GM19455 (cell line): ENCODE data around the gene MCC.

Experiments
- ATAC-seq: cut with Tn5 transposase; IDR thresholded peaks from one replicate; pipeline ENCODE4 v1.9.1; 2021; ENCODE audit not compliant: unreplicated experiment

MCC gene

DNA sequence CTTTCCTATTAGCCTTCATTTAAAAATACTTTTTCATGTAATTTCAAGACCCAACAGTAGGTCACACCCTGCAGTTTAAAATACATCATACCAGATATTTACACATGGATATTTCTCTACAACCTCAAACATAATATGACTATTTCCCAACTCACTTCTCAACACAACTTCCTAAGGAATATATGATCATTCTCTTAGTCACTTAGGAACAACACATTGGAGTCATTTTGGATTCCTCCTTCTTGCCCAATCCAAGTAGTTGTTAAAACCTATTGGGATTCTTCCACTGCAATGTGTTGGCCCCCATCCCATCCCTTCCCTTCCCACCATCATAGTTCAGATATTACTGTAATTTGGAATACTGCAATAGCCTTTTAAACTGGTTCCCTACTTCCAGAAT, 366.2 kb downstream of the MCC start:
- ATAC-seq = no peak

- ATAC-seq = no peak
Measured at GRCh38 chr5:113119246-113119924, 368.9 kb downstream of the MCC start.

- ATAC-seq = no peak
Measured at GRCh38 chr5:113118765-113119164, 369.5 kb downstream of the MCC start.

DNA sequence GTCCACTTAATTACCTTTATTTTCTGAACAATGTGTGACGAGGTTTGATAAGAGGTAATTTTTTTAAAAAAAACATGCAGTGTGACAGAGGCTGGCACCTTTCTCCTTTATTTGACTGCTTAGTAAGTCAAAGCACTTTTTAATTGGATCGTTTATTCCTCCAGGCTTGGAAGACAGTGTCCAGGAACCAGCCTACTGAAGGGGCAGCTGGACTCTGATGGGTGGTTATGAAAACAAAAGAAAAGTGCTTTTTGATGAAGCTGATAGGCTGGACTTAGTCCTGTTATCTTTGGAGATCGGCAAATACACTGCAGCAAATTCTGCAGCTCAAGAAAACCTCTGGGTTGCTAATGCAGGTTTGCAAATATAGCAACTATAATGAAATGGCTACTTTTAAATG, 370.0 kb downstream of the MCC start:
- no peak for ATAC-seq

DNA sequence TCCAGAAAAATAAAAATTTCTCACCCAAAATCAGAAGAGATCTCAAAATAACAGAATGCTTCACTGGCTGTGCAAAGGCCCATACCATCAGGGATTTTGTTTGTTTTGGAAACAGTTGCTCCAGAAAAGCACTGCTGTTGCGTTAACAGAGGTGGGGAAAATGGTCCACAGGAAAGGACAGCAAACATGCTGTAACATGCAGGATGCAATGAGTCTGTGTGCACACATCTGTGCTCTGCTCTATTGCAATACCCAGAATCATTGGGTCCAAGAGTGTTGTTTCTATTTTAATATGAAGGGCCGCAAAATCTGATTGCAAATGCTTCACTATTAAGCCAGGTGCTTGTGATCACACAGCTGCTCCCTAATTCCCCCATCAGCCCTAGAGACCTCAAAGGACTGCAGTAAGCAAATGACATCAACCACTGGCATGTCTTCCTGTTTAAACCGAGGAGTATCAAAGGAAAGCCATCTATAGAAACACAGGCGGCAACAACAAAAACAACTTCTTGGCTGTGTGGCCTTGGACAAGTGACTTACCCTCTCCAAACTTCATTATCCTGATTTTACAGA, 370.6 kb downstream of the MCC start:
- ATAC-seq = no peak

DNA sequence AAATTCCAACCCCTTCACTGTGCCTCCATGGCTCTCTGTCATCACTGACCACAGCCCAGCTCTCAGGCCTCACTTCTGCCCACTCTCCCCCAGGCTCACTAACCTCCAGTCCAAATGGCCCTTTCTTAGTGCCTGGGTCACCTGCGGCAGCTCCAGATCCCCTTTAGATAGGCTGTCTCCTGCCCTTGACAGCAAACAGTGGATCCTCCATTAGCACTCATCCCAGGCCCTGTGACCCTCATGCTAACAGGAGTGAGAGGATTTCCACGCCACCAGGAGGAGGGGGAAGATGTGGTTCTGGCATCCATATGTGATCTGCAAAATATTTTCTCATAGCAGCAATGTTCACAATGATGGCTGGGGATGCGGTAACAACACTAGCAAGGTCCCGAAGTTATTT, 372.3 kb downstream of the MCC start:
- ATAC-seq = no peak

GRCh38 chr5:113115061-113115460, 373.2 kb downstream of the MCC start:
- ATAC-seq = no peak

DNA sequence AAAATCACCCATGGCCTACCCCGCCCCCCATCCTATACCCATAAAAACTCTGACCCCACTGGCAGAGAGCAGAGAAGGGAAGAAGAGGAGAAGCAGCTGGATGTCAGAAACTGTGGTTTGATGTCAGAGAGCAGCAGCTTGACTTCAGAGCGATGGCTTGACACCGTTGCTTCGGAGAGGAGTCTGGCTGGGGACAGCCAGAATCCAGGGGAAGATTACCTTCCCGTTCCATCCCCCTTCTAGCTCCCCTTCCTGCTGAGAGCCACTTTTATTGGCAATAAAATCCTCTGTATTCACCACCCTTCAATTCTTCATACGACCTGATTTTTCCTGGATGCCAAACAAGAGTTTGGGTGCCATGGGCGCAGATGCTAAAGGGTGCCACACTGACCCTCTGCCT, 373.7 kb downstream of the MCC start:
- ATAC-seq = no peak

DNA sequence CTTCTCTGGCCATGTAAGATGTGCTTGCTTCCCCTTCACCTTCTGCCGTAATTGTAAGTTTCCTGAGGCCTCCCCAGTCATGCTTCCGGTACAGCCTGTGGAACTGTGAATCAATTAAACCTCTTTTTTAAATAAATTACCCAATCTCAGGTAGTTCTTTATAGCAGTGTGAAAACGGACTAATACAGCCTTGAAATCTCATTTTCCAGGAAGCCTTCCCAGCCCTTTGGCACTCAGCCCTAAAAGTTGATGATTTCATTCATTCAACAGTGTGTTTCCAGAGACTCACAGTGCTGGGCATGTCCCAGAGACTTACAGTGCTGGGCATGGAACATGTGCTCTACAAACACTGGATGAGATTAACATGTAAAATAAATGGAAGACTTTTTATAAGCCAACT, 375.8 kb downstream of the MCC start:
- no peak for ATAC-seq

DNA sequence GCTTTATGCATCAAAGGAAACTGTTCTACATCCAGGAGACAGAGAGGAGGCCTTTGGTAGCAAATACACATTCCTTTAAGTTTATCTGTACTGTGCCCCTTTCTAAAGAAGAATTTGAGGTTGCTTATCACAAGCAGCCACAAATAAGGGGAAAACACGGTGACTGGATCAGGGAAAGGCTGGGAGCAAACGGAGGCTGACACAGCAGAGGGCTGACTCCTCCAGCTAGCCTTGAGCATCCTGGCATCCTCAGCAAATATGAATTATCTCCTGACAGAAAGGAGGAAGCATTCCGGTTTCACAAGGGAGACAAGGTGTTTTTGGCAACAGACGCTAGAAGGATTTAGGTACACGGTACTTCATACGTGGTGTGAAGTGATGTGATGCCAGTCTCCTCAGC, 378.1 kb downstream of the MCC start:
- ATAC-seq = no peak

GRCh38 chr5:113109344-113109743, 378.9 kb downstream of the MCC start:
- no peak for ATAC-seq

GRCh38 chr5:113108485-113108884, 379.8 kb downstream of the MCC start:
- ATAC-seq = no peak

GRCh38 chr5:113106821-113107220, 381.4 kb downstream of the MCC start:
- no peak for ATAC-seq

GRCh38 chr5:113105693-113106280, 382.5 kb downstream of the MCC start:
- ATAC-seq = no peak

- no peak for ATAC-seq
Measured at GRCh38 chr5:113103330-113103729, 384.9 kb downstream of the MCC start.

DNA sequence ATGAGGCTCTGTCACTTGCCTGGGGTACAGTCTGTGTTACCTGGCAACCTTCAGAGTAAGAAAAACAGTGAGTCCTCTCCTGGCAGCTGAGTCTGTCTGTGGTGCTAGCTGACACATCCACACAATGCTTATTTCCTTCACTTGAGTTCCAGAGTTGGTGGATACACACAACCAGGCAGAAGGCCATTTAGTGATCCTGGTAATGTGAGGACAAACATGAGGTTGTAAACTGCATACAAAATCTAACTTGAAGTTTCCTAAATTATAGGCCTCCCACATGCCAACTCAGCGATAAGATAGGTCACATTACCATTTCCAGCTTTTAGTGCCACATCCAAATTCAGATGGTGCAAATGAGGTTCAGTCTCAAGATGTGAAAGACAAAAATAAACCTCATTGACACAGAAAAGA, 386.1 kb downstream of the MCC start:
- ATAC-seq = no peak

GRCh38 chr5:113100981-113101380, 387.3 kb downstream of the MCC start:
- ATAC-seq = no peak

DNA sequence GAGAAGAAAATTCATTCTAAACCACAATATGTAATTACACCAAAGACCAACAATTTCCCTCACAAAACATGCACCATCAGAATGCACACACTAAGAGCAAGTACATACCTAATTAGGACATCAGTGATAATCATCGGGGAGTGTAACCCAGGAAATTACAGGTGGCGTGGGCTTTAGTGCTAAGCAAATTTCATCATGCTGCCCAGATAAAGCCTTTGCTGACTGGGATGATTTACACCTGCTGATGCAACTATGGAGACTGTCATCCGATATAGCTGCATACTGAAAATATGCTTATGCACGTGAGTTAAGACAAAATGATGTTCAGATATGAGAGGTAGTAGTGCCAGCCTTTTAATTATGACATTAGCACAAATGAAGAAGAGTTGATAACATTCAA, 388.4 kb downstream of the MCC start:
- no peak for ATAC-seq

GRCh38 chr5:113098378-113098777, 389.9 kb downstream of the MCC start:
- no peak for ATAC-seq

DNA sequence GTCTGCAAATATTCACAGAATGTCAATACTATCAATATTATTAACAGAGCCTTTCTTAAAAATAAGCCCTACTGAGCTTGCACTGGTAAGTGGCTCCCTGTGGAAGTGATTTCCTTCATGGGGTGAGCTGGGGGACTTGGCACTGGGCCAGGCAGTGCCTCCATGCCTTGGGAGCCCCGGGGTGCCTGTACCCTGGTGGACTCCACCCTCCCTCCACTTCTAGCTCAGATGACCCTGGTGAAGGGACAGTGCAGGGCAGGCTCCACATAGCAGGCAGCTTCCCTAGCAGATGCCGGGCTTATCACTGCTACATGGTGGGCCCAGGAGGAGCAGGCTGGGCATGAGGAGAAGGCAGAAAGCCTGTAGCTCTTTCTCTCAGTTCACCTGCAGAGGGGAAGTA, 392.4 kb downstream of the MCC start:
- ATAC-seq = no peak

- no peak for ATAC-seq
Measured at GRCh38 chr5:113093558-113093957, 394.7 kb downstream of the MCC start.

DNA sequence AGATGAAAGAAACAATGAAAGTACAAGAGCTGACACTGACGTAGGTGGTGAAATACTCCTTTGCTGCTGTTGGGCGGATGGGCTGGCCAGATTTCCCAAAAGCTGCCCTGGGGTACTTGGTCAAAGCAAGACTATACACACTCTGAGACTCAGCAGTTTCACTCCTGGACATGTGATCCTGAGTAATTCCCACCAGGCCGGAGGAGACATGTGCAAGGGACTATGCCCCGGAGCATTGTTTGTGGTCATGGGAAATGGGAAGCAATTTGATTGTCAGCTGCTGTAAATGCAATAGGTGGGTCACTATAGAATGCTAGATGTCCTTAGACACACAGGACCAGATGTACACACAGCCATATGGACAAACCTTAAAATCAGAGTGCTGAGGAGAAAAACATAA, 395.6 kb downstream of the MCC start:
- ATAC-seq = no peak

DNA sequence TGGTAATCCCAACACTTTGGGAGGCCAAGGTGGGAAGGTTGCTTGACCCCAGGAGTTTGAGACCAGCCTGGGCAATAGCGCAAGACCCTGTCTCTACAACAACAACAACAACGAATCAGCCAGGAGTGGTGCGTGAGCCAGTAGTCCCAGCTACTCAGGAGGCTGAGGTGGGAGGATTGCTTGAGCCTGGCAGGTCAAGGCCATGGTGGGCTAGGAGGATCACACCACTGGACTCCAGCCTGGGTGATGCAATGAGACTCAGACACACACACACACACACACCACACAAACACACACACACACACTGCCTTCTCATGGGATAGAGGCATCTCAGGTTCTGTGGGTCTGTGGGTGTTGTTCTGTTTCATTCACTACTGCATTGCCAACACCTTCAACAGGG, 396.6 kb downstream of the MCC start:
- no peak for ATAC-seq
